WTC11 (cell line): ENCODE data around the gene SORCS1. TPM values are rescaled to one million over a fixed set of nuclear protein-coding genes. Genes with fewer than 3 reads are reported as not detected.

Experiments used
- ATAC-seq: fragments of 200-7000 bp; cut with Tn5 transposase; 2 replicates; pipeline ENCODE4 v1.10.0; 2021; ENCODE audit warnings: mild to moderate bottlenecking, moderate library complexity
- CTCF ChIA-PET: fragments of 300-600 bp; sonication (Branson Sonifier 250); formaldehyde crosslinking; loops from one replicate; lab custom pipeline; 2021; ENCODE audit warnings: antibody characterized with exemption; lab: Charles Lee
- POLR2A ChIA-PET: fragments of 350-600 bp; sonication (Branson Sonifier 250); formaldehyde crosslinking; loops from one replicate; lab custom pipeline; 2021; ENCODE audit warnings: antibody characterized with exemption; lab: Charles Lee
- DNase-seq: peaks from one replicate; pipeline ENCODE4 v3.0.0; 2021; ENCODE audit warnings: low spot score
- H3K27ac Mint-ChIP-seq: 2 replicates; pipeline ENCODE4 v1.8.0; 2021; ENCODE audit warnings: mixed read lengths
- H3K27me3 Mint-ChIP-seq: 2 replicates; pipeline ENCODE4 v1.8.0; 2021; ENCODE audit warnings: low read depth, mild to moderate bottlenecking, moderate library complexity, mixed read lengths
- H3K36me3 Mint-ChIP-seq: 2 replicates; pipeline ENCODE4 v1.8.0; 2021; ENCODE audit warnings: mixed read lengths
- H3K4me1 Mint-ChIP-seq: 2 replicates; pipeline ENCODE4 v1.8.0; 2022; ENCODE audit warnings: mixed read lengths
- H3K4me3 Mint-ChIP-seq: 2 replicates; pipeline ENCODE4 v1.8.0; 2021; ENCODE audit warnings: mild to moderate bottlenecking, moderate library complexity, mixed read lengths
- H3K9me3 Mint-ChIP-seq: 2 replicates; pipeline ENCODE4 v1.8.0; 2021; ENCODE audit warnings: mixed read lengths
- ELF4 ChIP-seq: sonication (generic); formaldehyde crosslinking; IDR thresholded peaks from 2 replicates; pipeline ENCODE4 v1.8.1; 2022; ENCODE audit warnings: low read depth, mild to moderate bottlenecking, moderate library complexity, missing genetic modification reagents
- FOXP1 ChIP-seq: sonication (generic); formaldehyde crosslinking; IDR thresholded peaks from 2 replicates; pipeline ENCODE4 v1.8.0; 2022; ENCODE audit warnings: missing genetic modification reagents, mild to moderate bottlenecking, moderate library complexity, borderline replicate concordance
- GRHL2 ChIP-seq: fragments of 250-450 bp; sonication (Bioruptor Pico); IDR thresholded peaks from 2 replicates; pipeline ENCODE4 v1.8.0; 2022; ENCODE audit warnings: mild to moderate bottlenecking, moderate library complexity; ENCODE audit not compliant: insufficient replicate concordance, severe bottlenecking
- JUN ChIP-seq: sonication (generic); formaldehyde crosslinking; IDR thresholded peaks from 2 replicates; pipeline ENCODE4 v1.8.0; 2023; ENCODE audit warnings: mild to moderate bottlenecking, missing genetic modification reagents
- KAT7 ChIP-seq: sonication (generic); formaldehyde crosslinking; IDR thresholded peaks from 2 replicates; pipeline ENCODE4 v1.8.1; 2023; ENCODE audit warnings: missing genetic modification reagents, mild to moderate bottlenecking, borderline replicate concordance
- MXD4 ChIP-seq: fragments of 250-450 bp; sonication (Bioruptor Pico); IDR thresholded peaks from 2 replicates; pipeline ENCODE4 v1.8.0; 2021; ENCODE audit warnings: mild to moderate bottlenecking, moderate library complexity, borderline replicate concordance
- MYBL2 ChIP-seq: sonication (generic); formaldehyde crosslinking; IDR thresholded peaks from 2 replicates; pipeline ENCODE4 v1.8.1; 2023; ENCODE audit warnings: mild to moderate bottlenecking, moderate library complexity, missing genetic modification reagents
- NR1H2 ChIP-seq: sonication (generic); formaldehyde crosslinking; IDR thresholded peaks from 2 replicates; pipeline ENCODE4 v1.9.0; 2021; ENCODE audit warnings: mild to moderate bottlenecking, moderate library complexity, missing genetic modification reagents
- PRRX2 ChIP-seq: fragments of 250-450 bp; sonication (Bioruptor Pico); IDR thresholded peaks from 2 replicates; pipeline ENCODE4 v1.8.0; 2021; ENCODE audit warnings: mild to moderate bottlenecking
- TEAD1 ChIP-seq: sonication (generic); formaldehyde crosslinking; IDR thresholded peaks from 2 replicates; pipeline ENCODE4 v1.8.0; 2022; ENCODE audit warnings: mild to moderate bottlenecking, missing genetic modification reagents
- ZBTB21 ChIP-seq: sonication (generic); formaldehyde crosslinking; IDR thresholded peaks from 2 replicates; pipeline ENCODE4 v1.8.1; 2023; ENCODE audit warnings: mild to moderate bottlenecking, missing genetic modification reagents, borderline replicate concordance
- ZNF121 ChIP-seq: sonication (generic); formaldehyde crosslinking; IDR thresholded peaks from 2 replicates; pipeline ENCODE4 v1.8.0; 2023; ENCODE audit warnings: missing genetic modification reagents
- ZNF138 ChIP-seq: sonication (generic); formaldehyde crosslinking; conservative IDR thresholded peaks from 2 replicates; pipeline ENCODE4 v1.8.1; 2022; ENCODE audit warnings: mild to moderate bottlenecking, moderate library complexity, missing genetic modification reagents
- ZNF396 ChIP-seq: fragments of 250-450 bp; sonication (Bioruptor Pico); IDR thresholded peaks from 2 replicates; pipeline ENCODE4 v1.8.0; 2021; ENCODE audit warnings: mild to moderate bottlenecking, moderate library complexity, borderline replicate concordance
- ZNF423 ChIP-seq: fragments of 250-450 bp; sonication (Bioruptor Pico); IDR thresholded peaks from 2 replicates; pipeline ENCODE4 v2.1.2; 2022; ENCODE audit warnings: mild to moderate bottlenecking, moderate library complexity
- total RNA-seq: library from RNA; stranded (reverse); gene quantifications from 3 replicates; pipeline ENCODE4 v1.2.3, GENCODE V29; 2021
- TF ChIP-seq, protein P1 (sequence below): sonication (generic); formaldehyde crosslinking; IDR thresholded peaks from 2 replicates; pipeline ENCODE4 v1.8.1; 2022; ENCODE audit warnings: low read depth, mild to moderate bottlenecking, moderate library complexity, missing genetic modification reagents, borderline replicate concordance
- TF ChIP-seq, protein P2 (sequence below): sonication (generic); formaldehyde crosslinking; IDR thresholded peaks from 2 replicates; pipeline ENCODE4 v1.8.1; 2023; ENCODE audit warnings: mild to moderate bottlenecking, missing genetic modification reagents
- TF ChIP-seq, protein P3 (sequence below): sonication (generic); formaldehyde crosslinking; IDR thresholded peaks from 2 replicates; pipeline ENCODE4 v1.8.1; 2023; ENCODE audit warnings: mild to moderate bottlenecking, moderate library complexity, missing genetic modification reagents
- TF ChIP-seq, protein P4 (sequence below): sonication (generic); formaldehyde crosslinking; IDR thresholded peaks from 2 replicates; pipeline ENCODE4 v1.8.0; 2022; ENCODE audit warnings: mild to moderate bottlenecking, missing genetic modification reagents
- TF ChIP-seq, protein P5 (sequence below): fragments of 250-450 bp; sonication (Bioruptor Pico); IDR thresholded peaks from 2 replicates; pipeline ENCODE4 v1.9.0; 2021; ENCODE audit warnings: mild to moderate bottlenecking
- TF ChIP-seq, protein P6 (sequence below): sonication (generic); formaldehyde crosslinking; IDR thresholded peaks from 2 replicates; pipeline ENCODE4 v1.8.0; 2022; ENCODE audit warnings: missing genetic modification reagents

The SORCS1 gene
- total RNA-seq, 1 experiment from 2014 or later: 3.3 TPM

DNA sequence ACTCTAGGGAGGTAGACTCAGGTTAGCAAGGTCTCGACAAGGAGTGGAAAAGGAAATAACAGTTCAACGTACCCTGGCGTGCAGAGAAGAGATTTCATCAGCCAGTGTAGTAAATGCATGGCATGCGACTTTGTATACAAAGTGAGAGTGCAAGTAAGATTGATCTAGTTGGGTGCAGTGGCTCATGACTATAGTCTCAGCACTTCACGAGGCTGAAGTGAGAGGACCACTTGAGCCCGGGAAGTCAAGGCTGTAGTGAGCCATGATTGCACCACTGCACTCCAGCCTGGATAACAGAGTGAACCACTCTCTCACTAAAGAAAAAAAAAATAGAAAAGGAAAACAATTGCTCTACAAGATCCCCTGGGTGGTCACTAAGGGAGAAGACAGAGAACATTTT lies 528.6 kb downstream of the SORCS1 start:
- no peak for TF ChIP-seq NR1H2 (CRISPR knock-in tag)
- TF ChIP-seq ZNF138: no peak
- TF ChIP-seq MXD4 (CRISPR knock-in tag): no peak
- TF ChIP-seq ELF4 (CRISPR knock-in tag): no peak
- TF ChIP-seq ZBTB21 (CRISPR knock-in tag): no peak
- TF ChIP-seq ZNF396 (CRISPR knock-in tag): no peak
- no peak for TF ChIP-seq PRRX2 (CRISPR knock-in tag)
- TF ChIP-seq KAT7 (CRISPR knock-in tag): no peak
- TF ChIP-seq, protein P1, sequence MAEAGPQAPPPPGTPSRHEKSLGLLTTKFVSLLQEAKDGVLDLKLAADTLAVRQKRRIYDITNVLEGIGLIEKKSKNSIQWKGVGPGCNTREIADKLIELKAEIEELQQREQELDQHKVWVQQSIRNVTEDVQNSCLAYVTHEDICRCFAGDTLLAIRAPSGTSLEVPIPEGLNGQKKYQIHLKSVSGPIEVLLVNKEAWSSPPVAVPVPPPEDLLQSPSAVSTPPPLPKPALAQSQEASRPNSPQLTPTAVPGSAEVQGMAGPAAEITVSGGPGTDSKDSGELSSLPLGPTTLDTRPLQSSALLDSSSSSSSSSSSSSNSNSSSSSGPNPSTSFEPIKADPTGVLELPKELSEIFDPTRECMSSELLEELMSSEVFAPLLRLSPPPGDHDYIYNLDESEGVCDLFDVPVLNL (CRISPR knock-in tag): no peak
- no peak for TF ChIP-seq TEAD1 (CRISPR knock-in tag)
- no peak for TF ChIP-seq FOXP1
- TF ChIP-seq, protein P2, sequence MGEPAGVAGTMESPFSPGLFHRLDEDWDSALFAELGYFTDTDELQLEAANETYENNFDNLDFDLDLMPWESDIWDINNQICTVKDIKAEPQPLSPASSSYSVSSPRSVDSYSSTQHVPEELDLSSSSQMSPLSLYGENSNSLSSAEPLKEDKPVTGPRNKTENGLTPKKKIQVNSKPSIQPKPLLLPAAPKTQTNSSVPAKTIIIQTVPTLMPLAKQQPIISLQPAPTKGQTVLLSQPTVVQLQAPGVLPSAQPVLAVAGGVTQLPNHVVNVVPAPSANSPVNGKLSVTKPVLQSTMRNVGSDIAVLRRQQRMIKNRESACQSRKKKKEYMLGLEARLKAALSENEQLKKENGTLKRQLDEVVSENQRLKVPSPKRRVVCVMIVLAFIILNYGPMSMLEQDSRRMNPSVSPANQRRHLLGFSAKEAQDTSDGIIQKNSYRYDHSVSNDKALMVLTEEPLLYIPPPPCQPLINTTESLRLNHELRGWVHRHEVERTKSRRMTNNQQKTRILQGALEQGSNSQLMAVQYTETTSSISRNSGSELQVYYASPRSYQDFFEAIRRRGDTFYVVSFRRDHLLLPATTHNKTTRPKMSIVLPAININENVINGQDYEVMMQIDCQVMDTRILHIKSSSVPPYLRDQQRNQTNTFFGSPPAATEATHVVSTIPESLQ: no peak
- no peak for TF ChIP-seq JUN (CRISPR knock-in tag)
- TF ChIP-seq, protein P3, sequence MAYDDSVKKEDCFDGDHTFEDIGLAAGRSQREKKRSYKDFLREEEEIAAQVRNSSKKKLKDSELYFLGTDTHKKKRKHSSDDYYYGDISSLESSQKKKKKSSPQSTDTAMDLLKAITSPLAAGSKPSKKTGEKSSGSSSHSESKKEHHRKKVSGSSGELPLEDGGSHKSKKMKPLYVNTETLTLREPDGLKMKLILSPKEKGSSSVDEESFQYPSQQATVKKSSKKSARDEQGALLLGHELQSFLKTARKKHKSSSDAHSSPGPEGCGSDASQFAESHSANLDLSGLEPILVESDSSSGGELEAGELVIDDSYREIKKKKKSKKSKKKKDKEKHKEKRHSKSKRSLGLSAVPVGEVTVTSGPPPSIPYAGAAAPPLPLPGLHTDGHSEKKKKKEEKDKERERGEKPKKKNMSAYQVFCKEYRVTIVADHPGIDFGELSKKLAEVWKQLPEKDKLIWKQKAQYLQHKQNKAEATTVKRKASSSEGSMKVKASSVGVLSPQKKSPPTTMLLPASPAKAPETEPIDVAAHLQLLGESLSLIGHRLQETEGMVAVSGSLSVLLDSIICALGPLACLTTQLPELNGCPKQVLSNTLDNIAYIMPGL: no peak
- TF ChIP-seq, protein P4, sequence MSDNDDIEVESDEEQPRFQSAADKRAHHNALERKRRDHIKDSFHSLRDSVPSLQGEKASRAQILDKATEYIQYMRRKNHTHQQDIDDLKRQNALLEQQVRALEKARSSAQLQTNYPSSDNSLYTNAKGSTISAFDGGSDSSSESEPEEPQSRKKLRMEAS (CRISPR knock-in tag): no peak
- no peaks in the 10 kb centered on the region for H3K36me3 Mint-ChIP-seq
- DNase-seq: no peak
- H3K4me1 Mint-ChIP-seq: no peaks in the 10 kb centered on the region
- ATAC-seq: no peak
- ChIA-PET CTCF (no interaction called here), POLR2A (no interaction called here)
- H3K27ac Mint-ChIP-seq: no peak overlapping the region
- H3K9me3 Mint-ChIP-seq: no peaks in the 10 kb centered on the region
- no peak overlapping the region for H3K4me3 Mint-ChIP-seq
- H3K27me3 Mint-ChIP-seq: no peaks in the 10 kb centered on the region

DNA sequence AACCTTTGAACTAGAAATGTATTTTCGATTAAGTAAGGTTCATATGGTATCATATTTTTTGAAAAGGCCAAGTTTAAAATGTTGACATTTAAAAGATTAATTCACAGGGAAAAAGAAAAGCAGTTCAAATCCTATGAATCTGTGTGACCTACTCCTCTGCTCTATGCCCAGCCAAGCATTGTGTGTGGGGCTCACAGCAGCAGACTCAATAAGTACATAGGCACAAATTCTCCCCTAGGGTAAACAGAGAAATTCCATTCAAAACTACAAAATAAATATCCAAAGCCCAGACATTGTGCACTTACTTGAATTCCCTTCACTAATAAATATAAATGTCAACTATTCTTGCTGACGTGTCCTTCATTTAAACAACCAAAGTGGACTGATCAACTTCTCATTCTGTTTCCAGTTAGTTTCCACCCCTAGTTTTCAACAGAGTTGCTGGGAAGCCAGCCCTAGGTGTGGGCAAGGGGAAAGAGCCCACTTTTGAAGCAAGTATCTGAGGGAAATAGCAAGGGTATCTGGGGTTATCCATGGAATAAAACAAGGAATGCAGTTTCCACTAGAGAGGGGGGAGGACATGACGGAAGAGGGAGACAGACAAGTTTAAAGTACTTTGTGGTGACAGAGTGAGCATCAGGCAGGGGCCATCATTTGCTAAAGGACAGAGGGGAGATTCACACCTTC lies 533.3 kb downstream of the SORCS1 start:
- Mint-ChIP-seq H3K27ac (no peak overlapping the region), H3K9me3 (no peaks in the 10 kb centered on the region), H3K4me1 (no peaks in the 10 kb centered on the region), H3K27me3 (no peaks in the 10 kb centered on the region), H3K4me3 (no peak overlapping the region), H3K36me3 (no peaks in the 10 kb centered on the region)
- ChIA-PET CTCF (no interaction called here), POLR2A (no interaction called here)
- ATAC-seq: no peak
- DNase-seq: no peak
- TF ChIP-seq FOXP1: no peak
- TF ChIP-seq GRHL2 (CRISPR knock-in tag): no peak
- TF ChIP-seq TEAD1 (CRISPR knock-in tag): no peak
- TF ChIP-seq, protein P5, sequence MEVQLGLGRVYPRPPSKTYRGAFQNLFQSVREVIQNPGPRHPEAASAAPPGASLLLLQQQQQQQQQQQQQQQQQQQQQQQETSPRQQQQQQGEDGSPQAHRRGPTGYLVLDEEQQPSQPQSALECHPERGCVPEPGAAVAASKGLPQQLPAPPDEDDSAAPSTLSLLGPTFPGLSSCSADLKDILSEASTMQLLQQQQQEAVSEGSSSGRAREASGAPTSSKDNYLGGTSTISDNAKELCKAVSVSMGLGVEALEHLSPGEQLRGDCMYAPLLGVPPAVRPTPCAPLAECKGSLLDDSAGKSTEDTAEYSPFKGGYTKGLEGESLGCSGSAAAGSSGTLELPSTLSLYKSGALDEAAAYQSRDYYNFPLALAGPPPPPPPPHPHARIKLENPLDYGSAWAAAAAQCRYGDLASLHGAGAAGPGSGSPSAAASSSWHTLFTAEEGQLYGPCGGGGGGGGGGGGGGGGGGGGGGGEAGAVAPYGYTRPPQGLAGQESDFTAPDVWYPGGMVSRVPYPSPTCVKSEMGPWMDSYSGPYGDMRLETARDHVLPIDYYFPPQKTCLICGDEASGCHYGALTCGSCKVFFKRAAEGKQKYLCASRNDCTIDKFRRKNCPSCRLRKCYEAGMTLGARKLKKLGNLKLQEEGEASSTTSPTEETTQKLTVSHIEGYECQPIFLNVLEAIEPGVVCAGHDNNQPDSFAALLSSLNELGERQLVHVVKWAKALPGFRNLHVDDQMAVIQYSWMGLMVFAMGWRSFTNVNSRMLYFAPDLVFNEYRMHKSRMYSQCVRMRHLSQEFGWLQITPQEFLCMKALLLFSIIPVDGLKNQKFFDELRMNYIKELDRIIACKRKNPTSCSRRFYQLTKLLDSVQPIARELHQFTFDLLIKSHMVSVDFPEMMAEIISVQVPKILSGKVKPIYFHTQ: no peak
- TF ChIP-seq MYBL2 (CRISPR knock-in tag): no peak
- no peak for TF ChIP-seq ZNF121
- TF ChIP-seq, protein P6, sequence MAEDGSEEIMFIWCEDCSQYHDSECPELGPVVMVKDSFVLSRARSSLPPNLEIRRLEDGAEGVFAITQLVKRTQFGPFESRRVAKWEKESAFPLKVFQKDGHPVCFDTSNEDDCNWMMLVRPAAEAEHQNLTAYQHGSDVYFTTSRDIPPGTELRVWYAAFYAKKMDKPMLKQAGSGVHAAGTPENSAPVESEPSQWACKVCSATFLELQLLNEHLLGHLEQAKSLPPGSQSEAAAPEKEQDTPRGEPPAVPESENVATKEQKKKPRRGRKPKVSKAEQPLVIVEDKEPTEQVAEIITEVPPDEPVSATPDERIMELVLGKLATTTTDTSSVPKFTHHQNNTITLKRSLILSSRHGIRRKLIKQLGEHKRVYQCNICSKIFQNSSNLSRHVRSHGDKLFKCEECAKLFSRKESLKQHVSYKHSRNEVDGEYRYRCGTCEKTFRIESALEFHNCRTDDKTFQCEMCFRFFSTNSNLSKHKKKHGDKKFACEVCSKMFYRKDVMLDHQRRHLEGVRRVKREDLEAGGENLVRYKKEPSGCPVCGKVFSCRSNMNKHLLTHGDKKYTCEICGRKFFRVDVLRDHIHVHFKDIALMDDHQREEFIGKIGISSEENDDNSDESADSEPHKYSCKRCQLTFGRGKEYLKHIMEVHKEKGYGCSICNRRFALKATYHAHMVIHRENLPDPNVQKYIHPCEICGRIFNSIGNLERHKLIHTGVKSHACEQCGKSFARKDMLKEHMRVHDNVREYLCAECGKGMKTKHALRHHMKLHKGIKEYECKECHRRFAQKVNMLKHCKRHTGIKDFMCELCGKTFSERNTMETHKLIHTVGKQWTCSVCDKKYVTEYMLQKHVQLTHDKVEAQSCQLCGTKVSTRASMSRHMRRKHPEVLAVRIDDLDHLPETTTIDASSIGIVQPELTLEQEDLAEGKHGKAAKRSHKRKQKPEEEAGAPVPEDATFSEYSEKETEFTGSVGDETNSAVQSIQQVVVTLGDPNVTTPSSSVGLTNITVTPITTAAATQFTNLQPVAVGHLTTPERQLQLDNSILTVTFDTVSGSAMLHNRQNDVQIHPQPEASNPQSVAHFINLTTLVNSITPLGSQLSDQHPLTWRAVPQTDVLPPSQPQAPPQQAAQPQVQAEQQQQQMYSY (CRISPR knock-in tag): no peak
- TF ChIP-seq ZNF423: no peak
- TF ChIP-seq, protein P1 (CRISPR knock-in tag): no peak
- TF ChIP-seq, protein P4 (CRISPR knock-in tag): no peak
